ENCODE data around the gene RXFP4. TPM values are rescaled to one million over a fixed set of nuclear protein-coding genes. Genes with fewer than 3 reads are reported as not detected.

RXFP4 gene
- total and polyA plus RNA-seq, 4 donors: not detected

DNA sequence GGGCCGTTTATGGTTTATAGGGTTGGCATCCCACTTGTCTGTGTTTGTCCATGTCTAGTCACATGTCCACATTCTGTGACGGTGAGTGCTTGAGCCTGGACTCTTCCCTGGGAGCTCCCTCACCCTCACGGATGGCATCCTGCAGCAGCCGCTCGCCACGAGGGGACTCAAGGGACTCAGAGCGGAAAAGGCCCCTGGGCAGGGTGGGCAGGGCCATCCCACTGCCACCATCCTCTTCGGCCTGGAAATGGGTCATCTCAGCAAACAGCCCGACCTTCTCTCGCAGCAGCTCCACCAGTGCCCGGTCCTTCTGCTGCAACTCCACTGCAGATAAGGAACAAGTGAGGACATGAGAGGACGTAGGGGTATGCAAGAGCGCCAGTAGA, 11.1 kb downstream of the RXFP4 start (continued):
- TF ChIP-seq ZBTB33 (IDR thresholded peaks at IDR 0.05) (no peak), FOXA1 (IDR thresholded peaks at IDR 0.05) (no peak), RAD21 (IDR thresholded peaks at IDR 0.05) (no peak)

DNA sequence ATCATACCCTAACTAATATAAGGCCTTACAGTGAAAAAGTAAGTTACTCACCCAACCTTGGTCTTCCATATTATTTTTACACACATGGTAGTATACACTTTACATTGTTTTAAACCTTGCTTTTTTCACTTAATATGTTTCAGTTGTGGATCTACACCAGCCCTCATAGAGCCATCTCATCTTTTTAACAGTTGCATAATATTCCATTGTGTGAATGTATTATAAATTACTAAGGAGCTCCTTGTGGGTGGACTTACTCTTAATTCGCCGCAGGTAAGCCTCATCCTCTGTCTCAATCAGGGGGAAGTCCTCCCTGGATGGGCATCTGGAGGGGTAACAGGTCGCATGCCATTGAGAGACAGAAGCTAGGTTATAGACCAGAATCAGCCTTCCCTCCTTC, 13.2 kb downstream of the RXFP4 start:
- H3K9me3 ChIP-seq (ENCODE audit: control insufficient read depth in 4 of 4, low read length in 3 of 4): no peaks in the 10 kb centered on the region
- no peak for TF ChIP-seq FOXA1 (IDR thresholded peaks at IDR 0.05)
- no peak for TF ChIP-seq ZBTB33 (IDR thresholded peaks at IDR 0.05)
- TF ChIP-seq GABPA (IDR thresholded peaks at IDR 0.05 in 1 of 2, conservative IDR thresholded peaks at IDR 0.05 in 1 of 2): no peak
- TF ChIP-seq MAX (IDR thresholded peaks at IDR 0.05): no peak
- TF ChIP-seq NR2F2 (IDR thresholded peaks at IDR 0.05): no peak
- no peak for TF ChIP-seq HNF4G (IDR thresholded peaks at IDR 0.05)
- no peak for TF ChIP-seq JUND (IDR thresholded peaks at IDR 0.05)
- TF ChIP-seq RAD21 (IDR thresholded peaks at IDR 0.05): no peak
- no peak for TF ChIP-seq ATF3 (IDR thresholded peaks at IDR 0.05)
- TF ChIP-seq SP1 (IDR thresholded peaks at IDR 0.05): no peak
- TF ChIP-seq REST (IDR thresholded peaks at IDR 0.05): no peak
- TF ChIP-seq YY1 (IDR thresholded peaks at IDR 0.05): no peak
- no peak for TF ChIP-seq FOXA2 (IDR thresholded peaks at IDR 0.05)
- TF ChIP-seq EGR1 (IDR thresholded peaks at IDR 0.05; ENCODE audit: low read depth in 2 of 2): no peak
- no peak for TF ChIP-seq TAF1 (conservative IDR thresholded peaks at IDR 0.05)
- no peak for TF ChIP-seq CTCF (IDR thresholded peaks at IDR 0.05; ENCODE audit: low read depth, low read length, missing input control)
- no peak for DNase-seq (ENCODE audit: low spot score)
- H3K9ac ChIP-seq (ENCODE audit: low read depth in 1 of 2, low read length in 2 of 2): no peak overlapping the region
- H3K27me3 ChIP-seq (ENCODE audit: control insufficient read depth in 4 of 4, insufficient read depth in 4 of 4, low read length in 3 of 4): no peaks in the 10 kb centered on the region
- H3K36me3 ChIP-seq (ENCODE audit: control insufficient read depth in 4 of 4, insufficient read depth in 3 of 4, low read depth in 1 of 4, low read length in 3 of 4): peaks cover 2 to 40% (median 19%) of the 10 kb centered on the region in 4 donors
- no peak overlapping the region for H3K27ac ChIP-seq (ENCODE audit: low read depth in 1 of 2, low read length in 2 of 2)
- 99% methylated on average over 3 of the region's 3 CpGs for WGBS
- no peaks in the 10 kb centered on the region for H3K4me1 ChIP-seq (ENCODE audit: control insufficient read depth in 4 of 4, insufficient read depth in 4 of 4, low read length in 3 of 4)
- H3K4me3 ChIP-seq (ENCODE audit: low read depth in 1 of 3, low read length in 3 of 3): no peak overlapping the region

All from liver (tissue), 9 donors.